GM18517 (cell line): ENCODE data around the gene MASP2.
"Not testable (repeated sequence)": the region's sequence is repeated elsewhere in the genome, so short reads cannot be mapped to it uniquely, and the experiment has no call there.

Source experiments
- ATAC-seq: cut with Tn5 transposase; IDR thresholded peaks from one replicate; pipeline ENCODE4 v1.9.1; 2021; ENCODE audit warnings: mild to moderate bottlenecking, moderate library complexity; ENCODE audit not compliant: unreplicated experiment

MASP2 gene

DNA sequence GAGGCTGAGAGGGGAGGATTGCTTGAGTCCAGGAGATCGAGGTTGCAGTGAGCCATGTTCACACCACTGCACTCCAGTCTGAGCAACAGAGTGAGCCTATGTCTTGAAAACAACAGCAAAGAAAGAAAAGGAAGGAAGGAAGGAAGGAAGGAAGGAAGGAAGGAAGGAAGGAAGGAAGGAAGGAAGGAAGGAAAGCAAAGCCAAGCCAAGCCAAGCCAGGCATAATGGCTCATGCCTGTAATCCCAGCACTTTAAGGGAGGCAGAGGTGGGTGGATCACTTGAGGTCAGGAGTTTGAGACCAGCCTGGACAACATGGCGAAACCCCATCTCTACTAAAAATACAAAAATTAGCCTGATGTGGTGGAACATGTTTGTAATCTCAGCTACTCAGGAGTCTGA is 55.0 kb downstream of the MASP2 start:
- ATAC-seq = not testable (repeated sequence)

DNA sequence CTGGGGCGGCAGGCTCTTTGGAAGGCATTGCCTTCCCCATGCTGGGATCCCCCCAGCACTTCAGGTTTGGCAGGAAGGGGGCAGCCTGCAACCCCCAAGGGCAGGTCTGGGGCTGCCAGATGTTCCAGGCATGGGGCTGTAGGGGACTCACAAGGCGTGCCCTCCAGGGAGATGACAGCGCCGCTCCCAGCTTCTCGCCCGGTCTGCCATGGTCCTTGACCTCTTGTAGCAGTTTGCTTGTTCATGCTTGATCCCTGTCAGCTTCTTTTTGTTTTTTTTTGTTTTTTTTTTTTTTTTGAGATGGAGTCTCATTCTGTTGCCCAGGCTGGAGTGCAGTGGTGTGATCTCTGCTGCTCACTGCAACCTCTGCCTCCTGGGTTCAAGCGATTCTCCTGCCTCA is 56.2 kb downstream of the MASP2 start:
- no peak for ATAC-seq

DNA sequence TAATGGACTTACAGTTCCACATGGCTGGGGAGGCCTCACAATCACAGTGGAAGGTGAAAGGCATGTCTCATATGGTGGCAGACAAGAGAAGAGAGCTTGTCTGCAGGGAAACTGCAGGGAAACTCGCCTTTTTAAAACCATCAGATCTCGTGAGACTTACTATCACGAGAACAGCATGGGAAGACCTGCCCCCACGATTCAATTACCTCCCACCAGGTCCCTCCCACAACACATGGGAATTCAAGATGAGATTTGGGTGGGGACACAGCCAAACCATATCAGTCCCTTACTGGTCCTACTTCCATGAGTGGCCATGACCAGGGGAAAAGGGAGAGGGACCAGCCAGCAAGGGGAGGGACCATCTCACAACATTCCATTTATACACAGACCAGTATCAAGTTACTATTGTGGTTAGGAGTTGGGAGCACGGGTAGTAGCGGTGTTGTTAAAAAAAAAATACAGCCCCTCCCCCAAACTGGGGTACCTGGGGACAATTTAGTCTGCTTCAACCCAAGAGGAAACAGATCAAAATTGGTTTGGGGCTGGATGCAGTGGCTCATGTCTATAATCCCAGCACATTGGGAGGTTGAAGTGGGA is 57.0 kb downstream of the MASP2 start:
- not testable (repeated sequence) for ATAC-seq

DNA sequence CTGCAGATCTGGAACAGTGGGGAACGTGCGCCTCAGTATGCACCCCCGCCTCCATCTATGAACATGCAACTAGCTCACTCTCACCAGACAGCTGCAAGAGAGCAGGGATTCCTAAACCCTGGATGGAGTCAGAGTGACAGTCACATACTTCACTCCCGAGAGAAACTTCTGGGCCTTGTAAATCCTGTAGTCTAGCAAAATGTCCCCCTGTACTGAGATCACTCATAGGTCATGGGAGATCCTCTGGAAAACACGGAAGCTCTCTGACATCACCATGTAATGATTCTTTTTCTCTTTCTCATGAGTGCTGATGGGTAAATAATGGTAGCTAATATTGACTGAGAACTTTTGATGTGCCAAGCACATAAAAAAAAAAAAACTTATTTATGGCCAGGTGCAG is 57.9 kb downstream of the MASP2 start:
- no peak for ATAC-seq

DNA sequence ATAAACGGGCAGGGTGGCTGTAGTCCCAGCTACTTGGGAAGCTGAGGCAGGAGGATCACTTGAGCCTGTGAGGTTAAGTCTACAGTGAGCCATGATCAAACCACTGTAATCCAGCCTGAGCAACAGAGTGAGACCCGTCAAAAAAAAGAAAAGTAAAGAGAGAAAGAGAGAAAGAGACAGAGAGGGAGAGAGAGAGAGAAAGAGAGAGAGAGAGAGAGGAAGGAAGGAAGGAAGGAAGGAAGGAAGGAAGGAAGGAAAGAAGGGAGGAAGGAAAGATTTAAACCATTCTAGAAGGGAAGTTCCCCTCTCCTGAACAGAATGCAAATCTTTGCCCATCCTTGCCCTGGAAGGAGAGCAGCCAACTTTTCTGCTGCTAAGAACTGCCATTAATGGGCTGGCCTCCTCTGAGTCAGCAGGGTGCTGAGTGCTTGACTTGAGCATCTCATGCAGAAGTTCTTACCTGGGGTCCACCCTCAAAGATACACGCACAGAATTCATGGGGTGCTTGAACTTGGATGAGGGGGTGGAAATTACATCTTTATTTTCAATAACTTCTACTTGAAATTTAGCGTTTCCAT is 59.1 kb downstream of the MASP2 start:
- ATAC-seq = no peak

DNA sequence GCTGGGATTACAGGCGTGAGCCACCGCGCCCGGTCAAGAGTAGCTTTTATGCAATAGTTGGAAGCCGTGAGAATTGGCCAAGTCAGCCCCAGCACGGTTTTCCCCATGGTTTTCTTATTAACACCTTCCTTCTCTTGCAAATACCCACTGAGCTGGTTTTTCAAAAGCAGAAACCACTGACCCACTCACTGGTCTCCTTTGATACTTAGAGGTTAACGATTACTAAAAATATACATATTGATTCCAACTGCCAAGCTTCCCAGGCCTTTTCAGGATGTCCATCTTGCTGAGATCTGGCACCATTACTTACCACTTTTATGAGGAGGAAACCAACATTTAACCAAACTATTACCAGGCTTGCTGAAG is 60.5 kb downstream of the MASP2 start:
- peak; percentile 19 for ATAC-seq

DNA sequence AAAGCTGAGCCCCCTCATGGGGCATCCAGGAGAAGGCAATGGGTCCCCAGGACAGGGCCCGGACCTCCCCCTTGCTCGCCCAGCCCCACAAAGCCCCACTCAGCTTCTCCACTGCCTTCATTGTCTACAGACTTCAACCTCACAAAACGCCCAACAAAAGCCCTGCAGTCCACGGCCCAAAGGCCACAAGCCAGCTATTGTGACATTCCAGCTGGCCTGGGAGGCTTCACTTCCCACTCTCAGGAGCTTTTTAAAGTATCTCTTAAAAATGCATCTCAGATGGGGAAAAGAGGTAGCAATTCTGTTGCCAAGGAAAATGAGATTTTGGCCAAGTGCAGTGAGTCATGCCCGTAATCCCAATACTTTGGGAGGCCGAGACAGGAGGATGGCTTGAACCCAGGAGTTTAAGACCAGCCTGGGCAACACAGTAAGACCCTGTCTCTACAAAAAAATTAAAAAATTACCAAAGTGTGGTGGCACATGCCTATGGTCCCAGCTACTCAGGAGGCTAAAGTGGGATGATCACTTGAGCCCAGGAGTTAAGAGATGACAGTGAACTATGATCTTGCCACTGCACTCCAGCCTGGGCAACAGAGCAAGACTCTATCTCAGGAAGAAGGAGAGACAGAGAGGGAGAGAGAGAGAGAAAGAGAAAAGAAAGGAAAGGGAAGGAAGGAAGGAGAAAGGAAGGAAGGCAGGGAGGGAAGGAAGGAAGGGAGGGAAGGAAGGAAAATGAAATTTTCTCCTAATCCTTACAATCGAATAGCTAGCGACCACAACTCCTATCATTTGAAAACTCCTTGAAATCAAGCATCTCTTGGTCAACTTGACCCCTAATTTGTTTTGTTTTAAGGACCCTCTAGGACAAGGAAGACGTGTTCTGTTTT is 66.0 kb downstream of the MASP2 start:
- no peak for ATAC-seq

DNA sequence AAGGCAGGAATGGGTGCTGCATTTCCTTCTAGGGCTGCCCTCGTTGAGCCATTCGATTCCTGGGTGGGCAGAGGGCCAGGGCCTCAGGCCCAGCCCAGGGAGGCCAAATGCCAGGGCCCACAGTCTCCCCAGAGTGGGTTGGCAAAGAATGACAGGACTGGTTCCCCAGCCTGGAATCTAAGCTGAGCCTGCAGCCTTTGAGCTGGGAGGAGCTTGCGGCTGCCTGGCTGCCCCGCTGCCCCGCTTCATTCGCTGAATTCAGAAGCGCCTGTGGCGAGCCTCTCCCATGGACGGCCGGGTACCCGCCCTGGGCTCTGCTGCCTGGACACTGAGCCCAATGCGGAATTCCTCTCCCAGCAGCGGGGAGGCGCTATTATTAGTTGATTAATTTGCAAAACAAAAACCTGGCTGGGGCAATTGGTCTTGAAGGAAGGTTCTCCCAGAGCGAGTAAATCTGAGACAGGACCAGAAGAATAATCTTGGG is 66.9 kb downstream of the MASP2 start:
- ATAC-seq = no peak

DNA sequence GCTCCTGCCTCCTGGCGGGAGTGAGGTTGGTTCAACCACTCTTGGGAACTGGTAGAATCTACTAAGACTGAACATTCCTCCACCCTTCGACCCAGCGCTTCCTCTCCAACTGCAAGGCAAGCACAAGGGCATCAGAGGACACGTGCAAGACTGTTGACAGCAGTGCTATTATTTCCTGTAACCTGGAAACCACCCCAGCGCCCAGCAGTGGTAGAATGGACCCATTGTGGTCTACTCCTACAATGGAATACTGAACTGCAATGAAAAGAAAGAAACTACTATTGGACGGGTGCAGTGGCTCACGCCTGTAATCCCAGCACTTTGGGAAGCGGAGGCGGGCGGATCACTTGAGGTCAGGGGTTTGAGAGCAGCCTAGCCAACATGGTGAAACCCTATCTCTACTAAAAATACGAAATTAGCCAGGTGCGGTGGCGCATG is 67.5 kb downstream of the MASP2 start:
- ATAC-seq = no peak

DNA sequence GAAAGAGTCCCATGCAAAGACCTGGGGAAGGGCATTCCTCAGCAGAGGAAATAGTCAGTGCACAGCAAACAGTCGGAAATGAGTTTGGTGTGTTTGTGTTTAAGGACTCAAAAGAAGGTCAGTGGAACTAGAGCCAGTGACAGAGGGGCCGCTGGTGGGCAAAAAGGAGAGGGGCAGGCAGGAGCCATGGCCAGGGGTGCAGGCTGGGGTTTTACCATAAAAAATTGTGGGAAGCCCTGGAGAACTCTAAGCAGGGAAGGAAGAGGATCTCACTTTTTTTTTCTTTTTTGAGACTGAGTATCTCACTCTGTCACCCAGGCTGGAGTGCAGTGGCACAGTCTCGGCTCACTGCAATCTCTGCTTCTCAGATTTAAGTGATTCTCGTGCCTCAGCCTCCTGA is 68.3 kb downstream of the MASP2 start:
- ATAC-seq = no peak
